Measurements from ENCODE around the gene MCM3. TPM values are rescaled to one million over a fixed set of nuclear protein-coding genes. Genes with fewer than 3 reads are reported as not detected.

The MCM3 gene
- total RNA-seq, 1 experiment from 2014 or later: 24.9 TPM

- no peak overlapping the region for H3K27ac Mint-ChIP-seq (ENCODE audit: low read depth, unreplicated experiment)
- POLR2A ChIA-PET: no interaction called here
- CTCF ChIA-PET: interaction anchor here (0.7 to 1.0 kb wide), 2 partner anchors 91 to 108 kb away, joined by 3 to 4 read pairs; no protein-coding TSS in a partner anchor
- no peaks in the 10 kb centered on the region for H3K9me3 Mint-ChIP-seq (ENCODE audit: unreplicated experiment)
- H3K4me3 Mint-ChIP-seq (ENCODE audit: unreplicated experiment): no peak overlapping the region
- no peaks in the 10 kb centered on the region for H3K36me3 Mint-ChIP-seq (ENCODE audit: insufficient read depth, unreplicated experiment)
- no peak for DNase-seq (ENCODE audit: unreplicated experiment)
- H3K27me3 Mint-ChIP-seq (ENCODE audit: insufficient read depth, unreplicated experiment): no peaks in the 10 kb centered on the region
- BruUV-seq (replicated peaks): no TSS peak
- TF ChIP-seq CTCF (IDR thresholded peaks at IDR 0.05; ENCODE audit: unreplicated experiment): no peak
- intact Hi-C loops (cut with micrococcal nuclease): no loop called here
- no peaks in the 10 kb centered on the region for H3K4me1 Mint-ChIP-seq (ENCODE audit: insufficient read depth, unreplicated experiment)
Observed at GRCh38 chr6:52299653-52300052, 15.1 kb upstream of the MCM3 start.

GRCh38 chr6:52297433-52297832, 12.9 kb upstream of the MCM3 start:
- Mint-ChIP-seq H3K9me3 (ENCODE audit: unreplicated experiment) (no peaks in the 10 kb centered on the region), H3K4me1 (ENCODE audit: insufficient read depth, unreplicated experiment) (no peaks in the 10 kb centered on the region), H3K4me3 (ENCODE audit: unreplicated experiment) (no peak overlapping the region), H3K36me3 (ENCODE audit: insufficient read depth, unreplicated experiment) (no peaks in the 10 kb centered on the region), H3K27me3 (ENCODE audit: insufficient read depth, unreplicated experiment) (no peaks in the 10 kb centered on the region), H3K27ac (ENCODE audit: low read depth, unreplicated experiment) (no peak overlapping the region)
- no TSS peak for BruUV-seq (replicated peaks)
- no peak for DNase-seq (ENCODE audit: unreplicated experiment)
- POLR2A ChIA-PET: no interaction called here
- CTCF ChIA-PET: no interaction called here
- intact Hi-C loops (cut with micrococcal nuclease): no loop called here
- TF ChIP-seq CTCF (IDR thresholded peaks at IDR 0.05; ENCODE audit: unreplicated experiment): no peak

GRCh38 chr6:52293067-52293466, 8.5 kb upstream of the MCM3 start:
- no TSS peak for BruUV-seq (replicated peaks)
- POLR2A ChIA-PET: no interaction called here
- intact Hi-C loops (cut with micrococcal nuclease): no loop called here

GRCh38 chr6:52288841-52289240, 4.3 kb upstream of the MCM3 start:
- intact Hi-C loops (cut with micrococcal nuclease): loop anchor here (10.0 kb wide), 1 partner anchor 306 kb away; no protein-coding TSS in a partner anchor
- no peak for TF ChIP-seq CTCF (IDR thresholded peaks at IDR 0.05; ENCODE audit: unreplicated experiment)

More at GRCh38 chr6:52293067-52293466, 8.5 kb upstream of the MCM3 start:
- H3K27me3 Mint-ChIP-seq (ENCODE audit: insufficient read depth, unreplicated experiment): no peaks in the 10 kb centered on the region
- DNase-seq (ENCODE audit: unreplicated experiment): no peak
- no peak overlapping the region for H3K4me3 Mint-ChIP-seq (ENCODE audit: unreplicated experiment)
- no peaks in the 10 kb centered on the region for H3K9me3 Mint-ChIP-seq (ENCODE audit: unreplicated experiment)
- CTCF ChIA-PET: interaction anchor here (0.6 to 1.4 kb wide), 7 partner anchors 17 to 107 kb away, joined by 3 to 7 read pairs (median 4); no protein-coding TSS in a partner anchor
- H3K27ac Mint-ChIP-seq (ENCODE audit: low read depth, unreplicated experiment): no peak overlapping the region
- no peaks in the 10 kb centered on the region for H3K4me1 Mint-ChIP-seq (ENCODE audit: insufficient read depth, unreplicated experiment)
- no peaks in the 10 kb centered on the region for H3K36me3 Mint-ChIP-seq (ENCODE audit: insufficient read depth, unreplicated experiment)
- TF ChIP-seq CTCF (IDR thresholded peaks at IDR 0.05; ENCODE audit: unreplicated experiment): no peak

More at GRCh38 chr6:52288841-52289240, 4.3 kb upstream of the MCM3 start:
- no peaks in the 10 kb centered on the region for H3K9me3 Mint-ChIP-seq (ENCODE audit: unreplicated experiment)
- no peaks in the 10 kb centered on the region for H3K4me1 Mint-ChIP-seq (ENCODE audit: insufficient read depth, unreplicated experiment)
- POLR2A ChIA-PET: interaction anchor here (0.6 kb wide), 1 partner anchor 85 kb away, joined by 3 read pairs; no protein-coding TSS in a partner anchor
- no peak overlapping the region for H3K27ac Mint-ChIP-seq (ENCODE audit: low read depth, unreplicated experiment)
- no peak for DNase-seq (ENCODE audit: unreplicated experiment)
- BruUV-seq (replicated peaks): no TSS peak
- H3K36me3 Mint-ChIP-seq (ENCODE audit: insufficient read depth, unreplicated experiment): no peaks in the 10 kb centered on the region
- no peak overlapping the region for H3K4me3 Mint-ChIP-seq (ENCODE audit: unreplicated experiment)
- CTCF ChIA-PET: interaction anchor here (0.6 to 3.2 kb wide), 3 partner anchors 75 to 112 kb away, joined by 3 to 14 read pairs (median 5); no protein-coding TSS in a partner anchor
- no peaks in the 10 kb centered on the region for H3K27me3 Mint-ChIP-seq (ENCODE audit: insufficient read depth, unreplicated experiment)

All from MCF 10A (cell line).